HCT116 (cell line): Measurements from ENCODE around the gene APBB2. TPM values are rescaled to one million over a fixed set of nuclear protein-coding genes. Genes with fewer than 3 reads are reported as not detected.

ENCODE experiments used
- ATAC-seq: fragments of 200-7000 bp; cut with Tn5 transposase; 2 replicates; pipeline ENCODE4 v1.9.1; 2020; ENCODE audit warnings: mild to moderate bottlenecking, moderate library complexity
- BruUV-seq: library from RNA; stranded (reverse); fragments of 400-500 nt; replicated peaks from 2 replicates; lab custom pipeline; 2021; lab: Mats Ljungman, UMichigan
- CTCF ChIA-PET: fragments of 300-600 bp; sonication (Branson Sonifier 250); formaldehyde crosslinking; loops from one replicate; lab custom pipeline; 2021; ENCODE audit warnings: antibody characterized with exemption; lab: Charles Lee
- POLR2A ChIA-PET: fragments of 300-600, 350-600 bp; sonication (Branson Sonifier 250); formaldehyde crosslinking; loops from one replicate; lab custom pipeline; 2021; ENCODE audit warnings: antibody characterized with exemption; lab: Charles Lee
- RAD21 ChIA-PET, 2 experiments: fragments of 300-600 bp; sonication (Branson Sonifier 250); formaldehyde crosslinking; loops; one replicate each; lab custom pipeline; 2023; ENCODE audit warnings: low total read pairs in 2 of 2; ENCODE audit not compliant: uncharacterized antibody in 2 of 2, unreplicated experiment in 2 of 2, low non-redundant PET in 1 of 2; lab: Charles Lee
- DNase-seq: peaks from one replicate; pipeline ENCODE4 v3.0.0-alpha.2; 2010; ENCODE audit warnings: low read depth, low spot score
- H2AFZ ChIP-seq: fragments of 200-600 bp; shearing (Covaris generic), sonication (generic); 2 replicates; pipeline ENCODE4 v1.6.1; 2017; ENCODE audit warnings: low read depth, mixed run types, mixed read lengths, antibody characterized with exemption, low read length; ENCODE audit not compliant: poor library complexity, severe bottlenecking
- H3K27ac ChIP-seq: 2 replicates; pipeline ENCODE4 v1.5.1; 2012; ENCODE audit warnings: low read depth, low read length
- H3K27me3 ChIP-seq: fragments of 200-600 bp; sonication (generic); 2 replicates; pipeline ENCODE4 v1.6.1; 2016; ENCODE audit warnings: mixed run types, low read length, mixed read lengths; ENCODE audit not compliant: insufficient read depth
- H3K36me3 ChIP-seq, 2 experiments: fragments of 200-500 bp in 1 of 2; fragments of 200-600 bp in 1 of 2; sonication (Bioruptor generic) in 1 of 2; sonication (generic) in 1 of 2; 2 replicates each; pipeline versions ENCODE4 v1.5.1 to v1.6.1; 2014 to 2016; ENCODE audit warnings: low read length in 2 of 2, inconsistent platforms in 1 of 2, mixed read lengths in 1 of 2, mixed run types in 1 of 2; ENCODE audit not compliant: insufficient read depth in 2 of 2, control insufficient read depth in 1 of 2
- H3K4me1 ChIP-seq, 2 experiments: fragments of 200-600 bp in 1 of 2; sonication (generic) in 1 of 2; 2 replicates each; pipeline versions ENCODE4 v1.5.1 to v1.6.1; 2012 to 2017; ENCODE audit warnings: low read length in 2 of 2, inconsistent platforms in 1 of 2, mild to moderate bottlenecking in 1 of 2, mixed read lengths in 1 of 2, mixed run types in 1 of 2, moderate library complexity in 1 of 2; ENCODE audit not compliant: insufficient read depth in 2 of 2, control insufficient read depth in 1 of 2
- H3K4me2 ChIP-seq: fragments of 200-600 bp; sonication (generic); 2 replicates; pipeline ENCODE4 v1.6.1; 2017; ENCODE audit warnings: mixed run types, low read length, mixed read lengths
- H3K4me3 ChIP-seq, 2 experiments: fragments of 200-600 bp in 1 of 2; sonication (generic) in 1 of 2; replicated peaks in 1 of 2; 2 replicates each; pipeline ENCODE4 v1.5.1; 2011 to 2016; ENCODE audit warnings: low read length in 2 of 2, control low read depth in 1 of 2, low read depth in 1 of 2, mild to moderate bottlenecking in 1 of 2, mixed read lengths in 1 of 2, mixed run types in 1 of 2
- H3K79me2 ChIP-seq: fragments of 200-600 bp; sonication (generic); 2 replicates; pipeline ENCODE4 v1.6.1; 2017; ENCODE audit warnings: mild to moderate bottlenecking, mixed run types, low read length, moderate library complexity, mixed read lengths; ENCODE audit not compliant: insufficient read depth
- H3K9ac ChIP-seq: fragments of 200-600 bp; sonication (generic); 2 replicates; pipeline ENCODE4 v1.6.1; 2016; ENCODE audit warnings: low read length, mixed read lengths
- H3K9me2 ChIP-seq: fragments of 200-600 bp; sonication (generic), shearing (Covaris generic); 2 replicates; pipeline ENCODE4 v1.6.1; 2017; ENCODE audit warnings: mixed run types, mild to moderate bottlenecking, moderate library complexity; ENCODE audit not compliant: insufficient read depth
- H3K9me3 ChIP-seq, 2 experiments: fragments of 200-500 bp in 1 of 2; fragments of 200-600 bp in 1 of 2; sonication (Bioruptor generic) in 1 of 2; sonication (generic) in 1 of 2; 2 replicates each; pipeline ENCODE4 v1.6.1; 2014 to 2017; ENCODE audit warnings: low read length in 2 of 2, mixed read lengths in 2 of 2, inconsistent platforms in 1 of 2, low read depth in 1 of 2, mild to moderate bottlenecking in 1 of 2, mixed run types in 1 of 2, moderate library complexity in 1 of 2; ENCODE audit not compliant: control insufficient read depth in 1 of 2, insufficient read depth in 1 of 2
- H4K20me1 ChIP-seq: fragments of 200-600 bp; sonication (generic), shearing (Covaris generic); 2 replicates; pipeline ENCODE4 v1.6.1; 2017; ENCODE audit warnings: mixed run types, mild to moderate bottlenecking, moderate library complexity; ENCODE audit not compliant: insufficient read depth
- EGR1 ChIP-seq: IDR thresholded peaks from 2 replicates; pipeline ENCODE4 v1.6.1; 2012; ENCODE audit warnings: low read depth
- ELF1 ChIP-seq: IDR thresholded peaks from 2 replicates; pipeline ENCODE4 v1.6.1; 2012; ENCODE audit warnings: low read depth, borderline replicate concordance
- EZH2 ChIP-seq: fragments of 200-600 bp; sonication (generic); IDR thresholded peaks from 2 replicates; pipeline ENCODE4 v1.6.1; 2017; ENCODE audit warnings: antibody characterized with exemption, mixed run types
- EZH2phosphoT487 ChIP-seq: fragments of 200-600 bp; IDR thresholded peaks from 2 replicates; pipeline ENCODE4 v1.6.1; 2018; ENCODE audit warnings: antibody characterized with exemption, borderline replicate concordance
- POLR2A ChIP-seq: IDR thresholded peaks from 2 replicates; pipeline ENCODE4 v1.7.0; 2011; ENCODE audit warnings: borderline replicate concordance; ENCODE audit not compliant: insufficient read depth, insufficient read length; ENCODE audit errors: extremely low read depth
- POLR2AphosphoS5 ChIP-seq: IDR thresholded peaks from 2 replicates; pipeline ENCODE4 v1.6.1; 2011; ENCODE audit warnings: mild to moderate bottlenecking, low read depth, low read length, moderate library complexity
- RAD21 ChIP-seq: IDR thresholded peaks from 2 replicates; pipeline ENCODE4 v1.6.1; 2012; ENCODE audit warnings: low read depth, mild to moderate bottlenecking
- SIN3A ChIP-seq: IDR thresholded peaks from 2 replicates; pipeline ENCODE4 v1.6.1; 2012; ENCODE audit warnings: low read depth
- SRF ChIP-seq: IDR thresholded peaks from 2 replicates; pipeline ENCODE4 v1.6.1; 2012; ENCODE audit warnings: low read depth
- YY1 ChIP-seq: IDR thresholded peaks from 2 replicates; pipeline ENCODE4 v1.6.1; 2011; ENCODE audit warnings: low read length, low read depth, moderate library complexity, mild to moderate bottlenecking; ENCODE audit not compliant: insufficient replicate concordance; ENCODE audit errors: extremely low read depth
- ZFX ChIP-seq: fragments of 450-650 bp; IDR thresholded peaks from 2 replicates; pipeline ENCODE4 v1.6.1; 2017
- ZNF274 ChIP-seq: fragments of 200-500 bp; sonication (Bioruptor generic); IDR thresholded peaks from 2 replicates; pipeline ENCODE4 v1.6.1; 2014; ENCODE audit warnings: mild to moderate bottlenecking, low read depth, low read length, inconsistent platforms
- intact Hi-C: fragments of 100-400 bp; cut with micrococcal nuclease; formaldehyde crosslinking; loops from 2 replicates; pipeline ENCODE4 v1.10.0; 2022
- total RNA-seq: library from RNA; stranded (reverse); gene quantifications from one replicate; pipeline ENCODE4 v1.2.1, GENCODE V29; 2021; ENCODE audit not compliant: unreplicated experiment
- TF ChIP-seq, protein P1 (sequence below): IDR thresholded peaks from 2 replicates; pipeline ENCODE4 v1.6.1; 2012
- TF ChIP-seq, protein P2 (sequence below): IDR thresholded peaks from 2 replicates; pipeline ENCODE4 v1.6.1; 2012; ENCODE audit warnings: low read depth
- TF ChIP-seq, protein P3 (sequence below), 3 experiments: fragments of 200-600 bp in 1 of 3; sonication (generic) in 1 of 3; IDR thresholded peaks in 2 of 3; conservative IDR thresholded peaks in 1 of 3; 2 replicates each; pipeline ENCODE4 v1.5.1; 2012 to 2017; ENCODE audit warnings: low read depth in 2 of 3, low read length in 2 of 3, antibody characterized with exemption in 1 of 3, borderline replicate concordance in 1 of 3, control low read depth in 1 of 3, mild to moderate bottlenecking in 1 of 3, mixed read lengths in 1 of 3, mixed run types in 1 of 3, moderate library complexity in 1 of 3; ENCODE audit not compliant: insufficient read depth in 1 of 3

The APBB2 gene
- total RNA-seq, 1 experiment from 2014 or later: 72.5 TPM

GRCh38 chr4:41064953-41065352, 149.4 kb downstream of the APBB2 start:
- Histone ChIP-seq H3K9ac (no peak overlapping the region), H3K4me2 (no peak overlapping the region), H3K4me1 (no peaks in the 10 kb centered on the region), H3K36me3 (no peaks in the 10 kb centered on the region), H4K20me1 (0 out of 2 replicates have a peak, but pooled peaks cover 4% of the 10 kb centered on the region), H3K9me2 (no peaks in the 10 kb centered on the region), H3K79me2 (peaks cover 43% of the 10 kb centered on the region), H3K27me3 (no peaks in the 10 kb centered on the region), H2AFZ (no peak overlapping the region), H3K9me3 (no peaks in the 10 kb centered on the region), H3K27ac (no peak overlapping the region), H3K4me3 (no peak overlapping the region)
- CTCF ChIA-PET: no interaction called here
- RAD21 ChIA-PET: interaction anchor here in 1 of 2 experiments (0.6 kb wide), 1 partner anchor 73 kb away, joined by 3 read pairs; no protein-coding TSS in a partner anchor
- ATAC-seq (no peak), DNase-seq (no peak)
- intact Hi-C loops: no loop called here
- TF ChIP-seq, protein P1, sequence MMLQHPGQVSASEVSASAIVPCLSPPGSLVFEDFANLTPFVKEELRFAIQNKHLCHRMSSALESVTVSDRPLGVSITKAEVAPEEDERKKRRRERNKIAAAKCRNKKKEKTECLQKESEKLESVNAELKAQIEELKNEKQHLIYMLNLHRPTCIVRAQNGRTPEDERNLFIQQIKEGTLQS: no peak
- TF ChIP-seq ELF1 (no peak), EGR1 (no peak), EZH2phosphoT487 (no peak), YY1 (no peak), ZNF274 (no peak)
- POLR2A ChIA-PET: no interaction called here
- no TSS peak for BruUV-seq

GRCh38 chr4:41061482-41062185, 152.7 kb downstream of the APBB2 start:
- CTCF ChIA-PET: no interaction called here
- TF ChIP-seq EZH2phosphoT487: no peak
- TF ChIP-seq, protein P2, sequence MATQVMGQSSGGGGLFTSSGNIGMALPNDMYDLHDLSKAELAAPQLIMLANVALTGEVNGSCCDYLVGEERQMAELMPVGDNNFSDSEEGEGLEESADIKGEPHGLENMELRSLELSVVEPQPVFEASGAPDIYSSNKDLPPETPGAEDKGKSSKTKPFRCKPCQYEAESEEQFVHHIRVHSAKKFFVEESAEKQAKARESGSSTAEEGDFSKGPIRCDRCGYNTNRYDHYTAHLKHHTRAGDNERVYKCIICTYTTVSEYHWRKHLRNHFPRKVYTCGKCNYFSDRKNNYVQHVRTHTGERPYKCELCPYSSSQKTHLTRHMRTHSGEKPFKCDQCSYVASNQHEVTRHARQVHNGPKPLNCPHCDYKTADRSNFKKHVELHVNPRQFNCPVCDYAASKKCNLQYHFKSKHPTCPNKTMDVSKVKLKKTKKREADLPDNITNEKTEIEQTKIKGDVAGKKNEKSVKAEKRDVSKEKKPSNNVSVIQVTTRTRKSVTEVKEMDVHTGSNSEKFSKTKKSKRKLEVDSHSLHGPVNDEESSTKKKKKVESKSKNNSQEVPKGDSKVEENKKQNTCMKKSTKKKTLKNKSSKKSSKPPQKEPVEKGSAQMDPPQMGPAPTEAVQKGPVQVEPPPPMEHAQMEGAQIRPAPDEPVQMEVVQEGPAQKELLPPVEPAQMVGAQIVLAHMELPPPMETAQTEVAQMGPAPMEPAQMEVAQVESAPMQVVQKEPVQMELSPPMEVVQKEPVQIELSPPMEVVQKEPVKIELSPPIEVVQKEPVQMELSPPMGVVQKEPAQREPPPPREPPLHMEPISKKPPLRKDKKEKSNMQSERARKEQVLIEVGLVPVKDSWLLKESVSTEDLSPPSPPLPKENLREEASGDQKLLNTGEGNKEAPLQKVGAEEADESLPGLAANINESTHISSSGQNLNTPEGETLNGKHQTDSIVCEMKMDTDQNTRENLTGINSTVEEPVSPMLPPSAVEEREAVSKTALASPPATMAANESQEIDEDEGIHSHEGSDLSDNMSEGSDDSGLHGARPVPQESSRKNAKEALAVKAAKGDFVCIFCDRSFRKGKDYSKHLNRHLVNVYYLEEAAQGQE: no peak
- no peak for TF ChIP-seq POLR2A
- no peak for TF ChIP-seq POLR2AphosphoS5
- no peak for TF ChIP-seq EZH2
- TF ChIP-seq, protein P3, sequence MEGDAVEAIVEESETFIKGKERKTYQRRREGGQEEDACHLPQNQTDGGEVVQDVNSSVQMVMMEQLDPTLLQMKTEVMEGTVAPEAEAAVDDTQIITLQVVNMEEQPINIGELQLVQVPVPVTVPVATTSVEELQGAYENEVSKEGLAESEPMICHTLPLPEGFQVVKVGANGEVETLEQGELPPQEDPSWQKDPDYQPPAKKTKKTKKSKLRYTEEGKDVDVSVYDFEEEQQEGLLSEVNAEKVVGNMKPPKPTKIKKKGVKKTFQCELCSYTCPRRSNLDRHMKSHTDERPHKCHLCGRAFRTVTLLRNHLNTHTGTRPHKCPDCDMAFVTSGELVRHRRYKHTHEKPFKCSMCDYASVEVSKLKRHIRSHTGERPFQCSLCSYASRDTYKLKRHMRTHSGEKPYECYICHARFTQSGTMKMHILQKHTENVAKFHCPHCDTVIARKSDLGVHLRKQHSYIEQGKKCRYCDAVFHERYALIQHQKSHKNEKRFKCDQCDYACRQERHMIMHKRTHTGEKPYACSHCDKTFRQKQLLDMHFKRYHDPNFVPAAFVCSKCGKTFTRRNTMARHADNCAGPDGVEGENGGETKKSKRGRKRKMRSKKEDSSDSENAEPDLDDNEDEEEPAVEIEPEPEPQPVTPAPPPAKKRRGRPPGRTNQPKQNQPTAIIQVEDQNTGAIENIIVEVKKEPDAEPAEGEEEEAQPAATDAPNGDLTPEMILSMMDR (IDR thresholded peaks at IDR 0.05 in 2 of 3, conservative IDR thresholded peaks at IDR 0.05 in 1 of 3; ENCODE audit: borderline replicate concordance in 1 of 3, insufficient read depth in 1 of 3, low read depth in 2 of 3, low read length in 2 of 3): no peak
- TF ChIP-seq SRF: no peak
- no peak for TF ChIP-seq RAD21
- TF ChIP-seq SIN3A: no peak
- TF ChIP-seq ZFX: no peak

More at GRCh38 chr4:41061482-41062185, 152.7 kb downstream of the APBB2 start:
- no peak overlapping the region for H3K27ac ChIP-seq
- H2AFZ ChIP-seq: no peak overlapping the region
- RAD21 ChIA-PET: no interaction called here
- 0 out of 4 replicates have a peak, but pooled peaks cover 0 to 9% of the 10 kb centered on the region in 2 experiments for H3K36me3 ChIP-seq
- no peaks in the 10 kb centered on the region for H3K9me3 ChIP-seq
- ATAC-seq (no peak), DNase-seq (no peak)
- H3K9ac ChIP-seq: no peak overlapping the region
- no peaks in the 10 kb centered on the region for H3K27me3 ChIP-seq
- H3K4me2 ChIP-seq: no peak overlapping the region
- peaks cover 6 to 17% of the 10 kb centered on the region in 2 experiments; a peak in 3 of 4 replicates for H3K4me1 ChIP-seq
- no peak overlapping the region for H3K4me3 ChIP-seq
- peaks cover 39% of the 10 kb centered on the region for H3K79me2 ChIP-seq
- no peaks in the 10 kb centered on the region for H3K9me2 ChIP-seq
- no TSS peak for BruUV-seq
- intact Hi-C loops: no loop called here
- H4K20me1 ChIP-seq: no peaks in the 10 kb centered on the region
- POLR2A ChIA-PET: no interaction called here
